GM18951 (cell line): Measurements from ENCODE around the gene CHMP4B.

Experiments used
- POLR2A ChIP-seq: IDR thresholded peaks from 4 replicates; pipeline ENCODE4 v1.6.1; 2011; ENCODE audit warnings: mild to moderate bottlenecking; ENCODE audit not compliant: insufficient read length, insufficient read depth; ENCODE audit errors: extremely low read depth
- in situ Hi-C: fragments of 300-500 bp; cut with MboI; formaldehyde crosslinking; loops from one replicate; pipeline ENCODE4 v1.12.0; 2022; ENCODE audit warnings: low sequenced_read_pairs, mixed read lengths, inconsistent platforms; ENCODE audit not compliant: unreplicated experiment

The CHMP4B gene

DNA sequence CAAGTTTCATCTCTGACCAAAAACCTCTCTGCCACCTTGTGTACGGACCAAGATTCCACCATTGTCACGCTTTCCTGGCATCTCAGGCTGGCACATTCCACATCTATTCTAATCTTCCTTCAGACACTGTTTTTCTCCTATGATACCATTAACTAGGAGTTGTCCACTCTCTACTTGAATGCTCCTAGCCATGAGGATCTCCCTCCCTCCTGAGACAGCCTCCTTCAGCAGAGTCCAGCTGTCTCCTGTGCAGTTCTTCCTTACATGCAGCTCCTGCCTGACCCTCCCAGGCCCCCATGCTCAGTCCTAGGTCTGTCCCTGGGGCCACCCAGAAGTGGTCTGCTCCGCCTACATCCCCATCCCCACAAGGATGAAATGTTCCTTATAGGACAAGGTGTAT is 90.9 kb downstream of the CHMP4B start:
- no peak for TF ChIP-seq POLR2A
- in situ Hi-C loops = no loop called here
